ENCODE data around the gene PSG7.
"Not testable (repeated sequence)": the region's sequence is repeated elsewhere in the genome, so short reads cannot be mapped to it uniquely, and the experiment has no call there.

GRCh38 chr19:42899110-42899509 lies 37.9 kb downstream of the PSG7 start:
- not testable (repeated sequence) for TF ChIP-seq EP300 (conservative IDR thresholded peaks at IDR 0.05; ENCODE audit: poor library complexity, severe bottlenecking); SMC3 (conservative IDR thresholded peaks at IDR 0.05; ENCODE audit: poor library complexity)
- TF ChIP-seq, protein P1, sequence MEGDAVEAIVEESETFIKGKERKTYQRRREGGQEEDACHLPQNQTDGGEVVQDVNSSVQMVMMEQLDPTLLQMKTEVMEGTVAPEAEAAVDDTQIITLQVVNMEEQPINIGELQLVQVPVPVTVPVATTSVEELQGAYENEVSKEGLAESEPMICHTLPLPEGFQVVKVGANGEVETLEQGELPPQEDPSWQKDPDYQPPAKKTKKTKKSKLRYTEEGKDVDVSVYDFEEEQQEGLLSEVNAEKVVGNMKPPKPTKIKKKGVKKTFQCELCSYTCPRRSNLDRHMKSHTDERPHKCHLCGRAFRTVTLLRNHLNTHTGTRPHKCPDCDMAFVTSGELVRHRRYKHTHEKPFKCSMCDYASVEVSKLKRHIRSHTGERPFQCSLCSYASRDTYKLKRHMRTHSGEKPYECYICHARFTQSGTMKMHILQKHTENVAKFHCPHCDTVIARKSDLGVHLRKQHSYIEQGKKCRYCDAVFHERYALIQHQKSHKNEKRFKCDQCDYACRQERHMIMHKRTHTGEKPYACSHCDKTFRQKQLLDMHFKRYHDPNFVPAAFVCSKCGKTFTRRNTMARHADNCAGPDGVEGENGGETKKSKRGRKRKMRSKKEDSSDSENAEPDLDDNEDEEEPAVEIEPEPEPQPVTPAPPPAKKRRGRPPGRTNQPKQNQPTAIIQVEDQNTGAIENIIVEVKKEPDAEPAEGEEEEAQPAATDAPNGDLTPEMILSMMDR (IDR thresholded peaks at IDR 0.05; ENCODE audit: poor library complexity, severe bottlenecking): not testable (repeated sequence)

Measured in neural cell (in vitro differentiated cells).